H1 (cell line): ENCODE measurements around the gene AKAP7. TPM values are rescaled to one million over a fixed set of nuclear protein-coding genes. Genes with fewer than 3 reads are reported as not detected.
A peak's percentile ranks its signal among the peaks of the same experiment; 100 is the strongest.

ENCODE experiments used
- CTCF ChIA-PET: fragments of 300-600 bp; sonication (Branson Sonifier 250); formaldehyde crosslinking; loops from one replicate; lab custom pipeline; 2021; ENCODE audit not compliant: partially characterized antibody; lab: Charles Lee
- POLR2A ChIA-PET: fragments of 300-600 bp; sonication (Branson Sonifier 250); formaldehyde crosslinking; loops from one replicate; lab custom pipeline; 2021; ENCODE audit warnings: inconsistent platforms; ENCODE audit not compliant: partially characterized antibody; lab: Charles Lee
- DNase-seq, 2 experiments: peaks; one replicate each; pipeline versions ENCODE4 v3.0.0 to v3.0.0-alpha.2; 2010 to 2022; ENCODE audit warnings: low spot score in 2 of 2, low read depth in 1 of 2, mixed read lengths in 1 of 2
- FAIRE-seq: peaks from 2 replicates; lab custom pipeline; 2011; peaks lifted over from hg19 to GRCh38; lab: Jason Lieb, UNC
- H2AFZ ChIP-seq: 2 replicates; pipeline ENCODE4 v1.8.1; 2012; ENCODE audit warnings: low read length, inconsistent platforms
- H2AK5ac ChIP-seq: 2 replicates; pipeline ENCODE4 v1.6.1; 2013; ENCODE audit warnings: low read depth, low read length
- H2BK120ac ChIP-seq: replicated peaks from 2 replicates; pipeline ENCODE3; 2013; ENCODE audit warnings: low read depth, low read length, inconsistent platforms
- H2BK12ac ChIP-seq: 2 replicates; pipeline ENCODE4 v1.6.1; 2013; ENCODE audit warnings: low read depth, low read length
- H2BK15ac ChIP-seq: 2 replicates; pipeline ENCODE4 v1.6.1; 2013; ENCODE audit warnings: low read length
- H2BK20ac ChIP-seq: 2 replicates; pipeline ENCODE4 v1.6.1; 2013; ENCODE audit warnings: low read length
- H2BK5ac ChIP-seq: 2 replicates; pipeline ENCODE4 v1.6.1; 2013; ENCODE audit warnings: low read depth, low read length
- H3K14ac ChIP-seq: 2 replicates; pipeline ENCODE4 v1.6.1; 2013; ENCODE audit warnings: inconsistent platforms; ENCODE audit not compliant: insufficient read length
- H3K18ac ChIP-seq: 2 replicates; pipeline ENCODE4 v1.6.1; 2013; ENCODE audit warnings: low read length; ENCODE audit errors: extremely low read depth
- H3K23ac ChIP-seq: 2 replicates; pipeline ENCODE4 v1.6.1; 2013; ENCODE audit warnings: inconsistent platforms; ENCODE audit not compliant: insufficient read length
- H3K23me2 ChIP-seq: 2 replicates; pipeline ENCODE4 v1.6.1; 2013; ENCODE audit warnings: low read depth, low read length
- H3K27ac ChIP-seq: 2 replicates; pipeline ENCODE4 v1.6.1; 2011; ENCODE audit warnings: low read depth, low read length, inconsistent platforms
- H3K27me3 ChIP-seq, 4 experiments: replicated peaks in 1 of 4; 1 replicate in 1 of 4; 2 replicates in 3 of 4; pipeline versions ENCODE4 v1.6.1 to v1.8.1; 2011 to 2013; ENCODE audit warnings: low read length in 3 of 4, mild to moderate bottlenecking in 3 of 4, inconsistent platforms in 2 of 4, mixed read lengths in 2 of 4, moderate library complexity in 1 of 4; ENCODE audit not compliant: control insufficient read depth in 3 of 4, insufficient read depth in 3 of 4; ENCODE audit errors: extremely low read depth in 1 of 4
- H3K36me3 ChIP-seq, 4 experiments: 2 replicates each; pipeline versions ENCODE4 v1.6.1 to v1.8.1; 2011 to 2013; ENCODE audit warnings: mild to moderate bottlenecking in 4 of 4, low read length in 3 of 4, moderate library complexity in 2 of 4, control low read depth in 1 of 4, inconsistent platforms in 1 of 4; ENCODE audit not compliant: insufficient read depth in 4 of 4, control insufficient read depth in 2 of 4
- H3K4ac ChIP-seq: replicated peaks from 2 replicates; pipeline ENCODE3; 2013; ENCODE audit warnings: low read length, low read depth, mixed read lengths, inconsistent platforms; ENCODE audit not compliant: insufficient read length
- H3K4me1 ChIP-seq, 4 experiments: replicated peaks in 1 of 4; 1 replicate in 1 of 4; 2 replicates in 3 of 4; pipeline versions ENCODE4 v1.6.1 to v1.8.1; 2011 to 2013; ENCODE audit warnings: low read length in 3 of 4, inconsistent platforms in 2 of 4, mixed read lengths in 1 of 4; ENCODE audit not compliant: insufficient read depth in 4 of 4, control insufficient read depth in 3 of 4
- H3K4me2 ChIP-seq, 2 experiments: 2 replicates each; pipeline versions ENCODE4 v1.6.1 to v1.8.1; 2011 to 2013; ENCODE audit warnings: low read depth in 2 of 2, low read length in 2 of 2, control low read depth in 1 of 2, inconsistent platforms in 1 of 2, mild to moderate bottlenecking in 1 of 2; ENCODE audit not compliant: insufficient read depth in 1 of 2
- H3K4me3 ChIP-seq, 4 experiments: fragments of 200-600, 300-600 bp in 1 of 4; sonication (generic), shearing (Covaris generic), sonication (Bioruptor Twin) in 1 of 4; 2 replicates each; pipeline versions ENCODE4 v1.5.1 to v1.8.1; 2011 to 2016; ENCODE audit warnings: low read length in 4 of 4, low read depth in 3 of 4, control low read depth in 2 of 4, inconsistent platforms in 2 of 4, mild to moderate bottlenecking in 2 of 4, mixed read lengths in 1 of 4, moderate library complexity in 1 of 4; ENCODE audit not compliant: insufficient read depth in 2 of 4; ENCODE audit errors: extremely low read depth in 1 of 4
- H3K56ac ChIP-seq: replicated peaks from 2 replicates; pipeline ENCODE3; 2013; ENCODE audit warnings: low read depth, mild to moderate bottlenecking, mixed read lengths, low read length, inconsistent platforms; ENCODE audit not compliant: insufficient read length
- H3K79me1 ChIP-seq: 2 replicates; pipeline ENCODE4 v1.6.1; 2013; ENCODE audit warnings: low read depth, low read length, control low read depth
- H3K79me2 ChIP-seq, 2 experiments: 2 replicates each; pipeline versions ENCODE4 v1.6.1 to v1.8.1; 2012 to 2013; ENCODE audit warnings: low read length in 2 of 2, mild to moderate bottlenecking in 2 of 2, inconsistent platforms in 1 of 2; ENCODE audit not compliant: insufficient read depth in 2 of 2, control insufficient read depth in 1 of 2
- H3K9ac ChIP-seq, 4 experiments: replicated peaks in 1 of 4; 1 replicate in 1 of 4; 2 replicates in 3 of 4; pipeline versions ENCODE4 v1.6.1 to v1.8.1; 2011 to 2013; ENCODE audit warnings: low read depth in 3 of 4, low read length in 3 of 4, control low read depth in 2 of 4, mild to moderate bottlenecking in 2 of 4, moderate library complexity in 2 of 4, inconsistent platforms in 1 of 4; ENCODE audit errors: extremely low read depth in 1 of 4
- H3K9me3 ChIP-seq, 2 experiments: 2 replicates each; pipeline versions ENCODE4 v1.6.1 to v1.8.1; 2012 to 2013; ENCODE audit warnings: mild to moderate bottlenecking in 2 of 2, moderate library complexity in 2 of 2, control low read depth in 1 of 2, inconsistent platforms in 1 of 2, low read depth in 1 of 2, low read length in 1 of 2, mixed read lengths in 1 of 2; ENCODE audit not compliant: insufficient read depth in 2 of 2
- H4K20me1 ChIP-seq, 2 experiments: replicated peaks in 1 of 2; 2 replicates each; pipeline versions ENCODE3 to v1.8.1; 2011 to 2013; ENCODE audit warnings: inconsistent platforms in 2 of 2, low read length in 2 of 2, mild to moderate bottlenecking in 1 of 2; ENCODE audit not compliant: insufficient read depth in 2 of 2, control insufficient read depth in 1 of 2
- H4K5ac ChIP-seq: 2 replicates; pipeline ENCODE4 v1.6.1; 2013; ENCODE audit warnings: low read length, low read depth, mixed read lengths, inconsistent platforms; ENCODE audit not compliant: insufficient read length
- H4K8ac ChIP-seq: 2 replicates; pipeline ENCODE4 v1.8.0; 2013; ENCODE audit warnings: mild to moderate bottlenecking, moderate library complexity, low read length, inconsistent platforms; ENCODE audit not compliant: insufficient read depth; ENCODE audit errors: extremely low read depth
- H4K91ac ChIP-seq: replicated peaks from 2 replicates; pipeline ENCODE3; 2013; ENCODE audit warnings: low read length, mixed read lengths, inconsistent platforms; ENCODE audit not compliant: insufficient read length
- ASH2L ChIP-seq: fragments of 200-600, 300-600 bp; sonication (generic); IDR thresholded peaks from one replicate; pipeline ENCODE4 v1.7.1; 2017; ENCODE audit warnings: low read length
- MAFK ChIP-seq: IDR thresholded peaks from 2 replicates; pipeline ENCODE4 v1.6.1; 2012; ENCODE audit warnings: low read depth, mild to moderate bottlenecking, improper control_type of control experiment, low read length
- RAD21 ChIP-seq, 2 experiments: IDR thresholded peaks in 1 of 2; conservative IDR thresholded peaks in 1 of 2; 2 replicates each; pipeline ENCODE4 v1.6.1; 2011; ENCODE audit warnings: low read depth in 2 of 2, low read length in 2 of 2, improper control_type of control experiment in 1 of 2, inconsistent platforms in 1 of 2, mild to moderate bottlenecking in 1 of 2, moderate library complexity in 1 of 2
- WGBS, 2 experiments: shearing (Covaris generic) in 1 of 2; methylation state at CpG; one replicate each; pipeline versions ENCODE4 v1.1.6 to v1.1.7; 2013 to 2015; ENCODE audit warnings: low lambda C conversion rate in 2 of 2, mixed read lengths in 2 of 2, inconsistent platforms in 1 of 2, low coverage in 1 of 2, missing lambda C conversion rate in 1 of 2; ENCODE audit not compliant: insufficient replicate concordance in 2 of 2, insufficient coverage in 1 of 2, insufficient read length in 1 of 2; ENCODE audit errors: extremely low coverage in 1 of 2, missing lambda C conversion rate in 1 of 2; 5-methylcytosine and 5-hydroxymethylcytosine counted together
- polyA plus RNA-seq, 7 experiments: library from polyadenylated mRNA; depleted of rRNA in 3 of 7; stranded (reverse) in 5 of 7; unstranded in 2 of 7; fragments of >200 nt in 5 of 7; fragments of 200-250 nt in 2 of 7; gene quantifications; 1 replicate in 5 of 7; 2 replicates in 1 of 7; 4 replicates in 1 of 7; pipeline versions ENCODE4 v1.2.1 to v1.2.3, GENCODE V29; 2011 to 2013; ENCODE audit warnings: missing spikeins in 2 of 7, mixed read lengths in 2 of 7
- total RNA-seq: library from RNA; stranded (reverse); fragmentation: NEBNext Ultra II Directional; extraction: Animal tissue kit (Norgen Biotek cat#: 25700); gene quantifications from 2 replicates; pipeline ENCODE4 v1.2.1, GENCODE V29; 2021
- TF ChIP-seq, protein P1 (sequence below), 3 experiments: IDR thresholded peaks; 1 replicate in 2 of 3; 2 replicates in 1 of 3; pipeline versions ENCODE4 v1.5.1 to v1.6.1; 2011; ENCODE audit warnings: low read length in 3 of 3, mild to moderate bottlenecking in 3 of 3, inconsistent platforms in 2 of 3, low read depth in 1 of 3, moderate library complexity in 1 of 3; ENCODE audit not compliant: insufficient read depth in 1 of 3; ENCODE audit errors: control extremely low read depth in 1 of 3

Gene AKAP7
- total and polyA plus RNA-seq, 2 of the 8 experiments (the other 6 are each of a cell fraction or from before 2014, with no cell fraction given) = 4.7 to 16.9 TPM

- peak overlapping the region; percentile 77; the same call in 1 of the 2 replicates for H2BK20ac ChIP-seq
- no peak overlapping the region for H2BK120ac ChIP-seq
- H3K56ac ChIP-seq = no peak overlapping the region
- WGBS, 2 experiments = 41% methylated on average over 5 of the region's 5 CpGs; no CpG with 5 or more reads in 1 of the 2 experiments
- no peaks in the 10 kb centered on the region; a peak in 1 of 8 replicates for H3K36me3 ChIP-seq
- ChIA-PET CTCF (interaction anchor here (0.6 to 6.2 kb wide), 25 partner anchors 9 to 413 kb away, joined by 3 to 73 read pairs (median 3); no protein-coding TSS in a partner anchor), POLR2A (interaction anchor here (1.0 kb wide), 2 partner anchors 11 to 350 kb away, joined by 3 to 4 read pairs; no protein-coding TSS in a partner anchor)
- no peaks in the 10 kb centered on the region; the same call in 1 of the 2 replicates for H3K79me1 ChIP-seq
- peak overlapping the region in 1 of 2 experiments; percentile 20; a peak in 1 of 4 replicates for H3K4me2 ChIP-seq
- H2BK5ac ChIP-seq = peak overlapping the region; percentile 90; the same call in 1 of the 2 replicates
- no peaks in the 10 kb centered on the region for H3K27me3 ChIP-seq
- no peak overlapping the region for H3K9ac ChIP-seq
- peak; percentile 34 for TF ChIP-seq ASH2L
- peak; percentile 50 to 57 for TF ChIP-seq RAD21 (IDR thresholded peaks at IDR 0.05 in 1 of 2, conservative IDR thresholded peaks at IDR 0.05 in 1 of 2; ENCODE audit: low read depth in 2 of 2, low read length in 2 of 2)
- TF ChIP-seq, protein P1, sequence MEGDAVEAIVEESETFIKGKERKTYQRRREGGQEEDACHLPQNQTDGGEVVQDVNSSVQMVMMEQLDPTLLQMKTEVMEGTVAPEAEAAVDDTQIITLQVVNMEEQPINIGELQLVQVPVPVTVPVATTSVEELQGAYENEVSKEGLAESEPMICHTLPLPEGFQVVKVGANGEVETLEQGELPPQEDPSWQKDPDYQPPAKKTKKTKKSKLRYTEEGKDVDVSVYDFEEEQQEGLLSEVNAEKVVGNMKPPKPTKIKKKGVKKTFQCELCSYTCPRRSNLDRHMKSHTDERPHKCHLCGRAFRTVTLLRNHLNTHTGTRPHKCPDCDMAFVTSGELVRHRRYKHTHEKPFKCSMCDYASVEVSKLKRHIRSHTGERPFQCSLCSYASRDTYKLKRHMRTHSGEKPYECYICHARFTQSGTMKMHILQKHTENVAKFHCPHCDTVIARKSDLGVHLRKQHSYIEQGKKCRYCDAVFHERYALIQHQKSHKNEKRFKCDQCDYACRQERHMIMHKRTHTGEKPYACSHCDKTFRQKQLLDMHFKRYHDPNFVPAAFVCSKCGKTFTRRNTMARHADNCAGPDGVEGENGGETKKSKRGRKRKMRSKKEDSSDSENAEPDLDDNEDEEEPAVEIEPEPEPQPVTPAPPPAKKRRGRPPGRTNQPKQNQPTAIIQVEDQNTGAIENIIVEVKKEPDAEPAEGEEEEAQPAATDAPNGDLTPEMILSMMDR (IDR thresholded peaks at IDR 0.05; ENCODE audit: control extremely low read depth in 1 of 3, insufficient read depth in 1 of 3, low read depth in 1 of 3, low read length in 3 of 3) = peak in 2 of 3 experiments; percentile 40 to 55; a peak in 2 of 4 replicates
- no peak for TF ChIP-seq MAFK
- H3K79me2 ChIP-seq = no peaks in the 10 kb centered on the region
- peak in 1 of 2 experiments; percentile 65 for DNase-seq
- peak overlapping the region; percentile 54 for H3K4ac ChIP-seq
- no peak overlapping the region for H4K5ac ChIP-seq
- H2BK12ac ChIP-seq = peak overlapping the region; percentile 35; the same call in 1 of the 2 replicates
- H4K20me1 ChIP-seq = no peaks in the 10 kb centered on the region
- H3K23me2 ChIP-seq = no peaks in the 10 kb centered on the region
- no peak overlapping the region for H3K23ac ChIP-seq
- peak overlapping the region; percentile 89 for H3K18ac ChIP-seq
- peak overlapping the region; percentile 26; the same call in 1 of the 2 replicates for H2AK5ac ChIP-seq
- H2AFZ ChIP-seq = peak overlapping the region; percentile 85; the same call in 1 of the 2 replicates
- H3K4me3 ChIP-seq = no peak overlapping the region
- H3K4me1 ChIP-seq = peaks cover 0 to 11% (median 5%) of the 10 kb centered on the region in 4 experiments; a peak in 4 of 7 replicates
- H3K27ac ChIP-seq = no peak overlapping the region; the same call in 1 of the 2 replicates
- peak overlapping the region; percentile 46 for H4K91ac ChIP-seq
- H4K8ac ChIP-seq = no peak overlapping the region
- FAIRE-seq = peak; percentile 7
- peak overlapping the region; percentile 92 for H2BK15ac ChIP-seq
- no peaks in the 10 kb centered on the region for H3K9me3 ChIP-seq
- H3K14ac ChIP-seq = no peak overlapping the region
These were observed 47.7 kb downstream of the AKAP7 start for GRCh38 chr6:131182991-131183425.
